H9 (cell line): ENCODE data around the gene ACOX3. TPM values are rescaled to one million over a fixed set of nuclear protein-coding genes. Genes with fewer than 3 reads are reported as not detected.

Experiments used
- DNase-seq: peaks from one replicate; pipeline ENCODE4 v3.0.0-alpha.2; 2017
- H2AFZ ChIP-seq: one replicate; pipeline ENCODE4 v1.6.1; 2013; ENCODE audit warnings: mild to moderate bottlenecking, low read length, control low read depth, moderate library complexity
- H2AK5ac ChIP-seq: 2 replicates; pipeline ENCODE4 v1.6.1; 2013; ENCODE audit warnings: low read length, control low read depth, mixed read lengths; ENCODE audit not compliant: insufficient read length
- H2BK120ac ChIP-seq: one replicate; pipeline ENCODE4 v1.6.1; 2013; ENCODE audit warnings: low read depth, mild to moderate bottlenecking, low read length, control low read depth, inconsistent platforms; ENCODE audit not compliant: poor library complexity, severe bottlenecking
- H2BK12ac ChIP-seq: 2 replicates; pipeline ENCODE4 v1.6.1; 2013; ENCODE audit warnings: low read length, control low read depth, mixed read lengths, low read depth; ENCODE audit not compliant: insufficient read length
- H2BK15ac ChIP-seq: 2 replicates; pipeline ENCODE4 v1.6.1; 2013; ENCODE audit warnings: low read depth, low read length, control low read depth
- H2BK20ac ChIP-seq: one replicate; pipeline ENCODE4 v1.6.1; 2013; ENCODE audit warnings: low read depth, mild to moderate bottlenecking, low read length, control low read depth, inconsistent platforms; ENCODE audit not compliant: poor library complexity, severe bottlenecking
- H2BK5ac ChIP-seq: 2 replicates; pipeline ENCODE4 v1.6.1; 2013; ENCODE audit warnings: low read length, control low read depth, mixed read lengths; ENCODE audit not compliant: insufficient read length
- H3K14ac ChIP-seq: 2 replicates; pipeline ENCODE4 v1.6.1; 2013; ENCODE audit warnings: low read length, control low read depth; ENCODE audit not compliant: insufficient read depth
- H3K18ac ChIP-seq: 2 replicates; pipeline ENCODE4 v1.6.1; 2013; ENCODE audit warnings: low read depth, mild to moderate bottlenecking, mixed read lengths, low read length, control low read depth; ENCODE audit not compliant: insufficient read length
- H3K23ac ChIP-seq: 2 replicates; pipeline ENCODE4 v1.6.1; 2013; ENCODE audit warnings: low read length, control low read depth, mixed read lengths, low read depth; ENCODE audit not compliant: insufficient read length
- H3K23me2 ChIP-seq: 2 replicates; pipeline ENCODE4 v1.6.1; 2013; ENCODE audit warnings: low read depth, mild to moderate bottlenecking, mixed read lengths, low read length, control low read depth; ENCODE audit not compliant: insufficient read length, poor library complexity, severe bottlenecking
- H3K27ac ChIP-seq: 2 replicates; pipeline ENCODE4 v1.5.1; 2013; ENCODE audit warnings: low read length, control low read depth, mixed read lengths, low read depth; ENCODE audit not compliant: insufficient read length
- H3K27me3 ChIP-seq: 2 replicates; pipeline ENCODE4 v1.6.1; 2013; ENCODE audit warnings: low read length, control low read depth, inconsistent platforms; ENCODE audit not compliant: insufficient read depth
- H3K4ac ChIP-seq: 2 replicates; pipeline ENCODE4 v1.6.1; 2013; ENCODE audit warnings: low read depth, mild to moderate bottlenecking, control low read depth, inconsistent platforms, low read length, moderate library complexity
- H3K4me1 ChIP-seq: 2 replicates; pipeline ENCODE4 v1.6.1; 2013; ENCODE audit warnings: low read length, control low read depth, inconsistent platforms; ENCODE audit not compliant: insufficient read depth
- H3K4me2 ChIP-seq: 2 replicates; pipeline ENCODE4 v1.6.1; 2013; ENCODE audit warnings: low read length, control low read depth, mixed read lengths; ENCODE audit not compliant: insufficient read length, insufficient read depth
- H3K56ac ChIP-seq: 2 replicates; pipeline ENCODE4 v1.6.1; 2013; ENCODE audit warnings: low read depth, mild to moderate bottlenecking, mixed read lengths, low read length, control low read depth; ENCODE audit not compliant: insufficient read length
- H3K79me1 ChIP-seq: 2 replicates; pipeline ENCODE4 v1.6.1; 2013; ENCODE audit warnings: low read depth, mild to moderate bottlenecking, moderate library complexity, low read length, control low read depth, inconsistent platforms; ENCODE audit not compliant: insufficient read depth, poor library complexity, severe bottlenecking
- H3K79me2 ChIP-seq: 2 replicates; pipeline ENCODE4 v1.6.1; 2013; ENCODE audit warnings: low read length, control low read depth, inconsistent platforms; ENCODE audit not compliant: insufficient read depth
- H3K9ac ChIP-seq: 2 replicates; pipeline ENCODE4 v1.6.1; 2013; ENCODE audit warnings: low read length, control low read depth, mixed read lengths; ENCODE audit not compliant: insufficient read length; ENCODE audit errors: extremely low read depth
- H3K9me3 ChIP-seq: one replicate; pipeline ENCODE4 v1.6.1; 2013; ENCODE audit warnings: low read depth, low read length, inconsistent platforms; ENCODE audit not compliant: control insufficient read depth
- H3T11ph ChIP-seq: one replicate; pipeline ENCODE4 v1.6.1; 2013; ENCODE audit warnings: mild to moderate bottlenecking, low read length, control low read depth, inconsistent platforms
- H4K20me1 ChIP-seq: one replicate; pipeline ENCODE4 v1.6.1; 2013; ENCODE audit not compliant: control insufficient read depth, insufficient read length, insufficient read depth
- H4K5ac ChIP-seq: 2 replicates; pipeline ENCODE4 v1.6.1; 2013; ENCODE audit warnings: low read depth, mild to moderate bottlenecking, mixed read lengths, low read length, control low read depth; ENCODE audit not compliant: insufficient read length
- H4K8ac ChIP-seq: replicated peaks from 2 replicates; pipeline ENCODE4 v1.6.1; 2013; ENCODE audit warnings: low read length, control low read depth, mixed read lengths, low read depth; ENCODE audit not compliant: insufficient read length
- H4K91ac ChIP-seq: 2 replicates; pipeline ENCODE4 v1.6.1; 2013; ENCODE audit warnings: low read depth, mild to moderate bottlenecking, moderate library complexity, mixed read lengths, low read length, control low read depth; ENCODE audit not compliant: insufficient read length
- H3K27ac Mint-ChIP-seq, 3 experiments: 2 replicates in 2 of 3; 3 replicates in 1 of 3; pipeline ENCODE4 v1.8.0; 2020 to 2021; ENCODE audit warnings: mixed read lengths in 3 of 3, mild to moderate bottlenecking in 1 of 3, moderate library complexity in 1 of 3
- H3K27me3 Mint-ChIP-seq: 2 replicates; pipeline ENCODE4 v1.8.0; 2021; ENCODE audit warnings: low read depth, mild to moderate bottlenecking, moderate library complexity, mixed read lengths
- H3K36me3 Mint-ChIP-seq, 3 experiments: 2 replicates in 2 of 3; 3 replicates in 1 of 3; pipeline ENCODE4 v1.8.0; 2020 to 2021; ENCODE audit warnings: low read depth in 3 of 3, mixed read lengths in 3 of 3; ENCODE audit not compliant: insufficient read depth in 1 of 3
- H3K4me1 Mint-ChIP-seq, 2 experiments: 2 replicates each; pipeline ENCODE4 v1.8.0; 2020; ENCODE audit warnings: mixed read lengths in 2 of 2
- H3K4me3 Mint-ChIP-seq, 2 experiments: 2 replicates in 1 of 2; 3 replicates in 1 of 2; pipeline ENCODE4 v1.8.0; 2020 to 2021; ENCODE audit warnings: mild to moderate bottlenecking in 2 of 2, mixed read lengths in 2 of 2, moderate library complexity in 1 of 2
- H3K9me3 Mint-ChIP-seq, 2 experiments: 2 replicates in 1 of 2; 3 replicates in 1 of 2; pipeline ENCODE4 v1.8.0; 2020; ENCODE audit warnings: mild to moderate bottlenecking in 2 of 2, mixed read lengths in 2 of 2, moderate library complexity in 1 of 2
- CTCF ChIP-seq: fragments of 200-600 bp; sonication (generic); conservative IDR thresholded peaks from 3 replicates; pipeline ENCODE4 v1.8.0; 2021; ENCODE audit warnings: antibody characterized with exemption, mild to moderate bottlenecking
- WGBS: extraction: QIAGEN DNeasy Blood & Tissue Kit; methylation state at CpG from one replicate; pipeline ENCODE4 v1.1.7; 2013; ENCODE audit warnings: missing lambda C conversion rate, low lambda C conversion rate, mixed read lengths; ENCODE audit not compliant: insufficient read length; ENCODE audit errors: extremely low coverage; 5-methylcytosine and 5-hydroxymethylcytosine counted together
- total RNA-seq: library from RNA; stranded (reverse); gene quantifications from 2 replicates; pipeline ENCODE4 v1.2.1, GENCODE V29; 2021

Gene ACOX3
- total RNA-seq, 1 experiment from 2014 or later = 13.8 TPM

GRCh38 chr4:8321220-8321619, 119.3 kb downstream of the ACOX3 start:
- H3K36me3 Mint-ChIP-seq = no peaks in the 10 kb centered on the region
- no peak overlapping the region for H3K27ac Mint-ChIP-seq
- no peak overlapping the region for H4K8ac ChIP-seq

More at GRCh38 chr4:8321220-8321619, 119.3 kb downstream of the ACOX3 start:
- TF ChIP-seq CTCF = no peak
- Histone ChIP-seq H3K9me3 (no peaks in the 10 kb centered on the region), H2AK5ac (no peak overlapping the region), H3K27me3 (no peaks in the 10 kb centered on the region), H2AFZ (no peak overlapping the region), H2BK20ac (no peak overlapping the region), H2BK15ac (no peak overlapping the region), H3K79me2 (no peaks in the 10 kb centered on the region), H3K56ac (no peak overlapping the region), H3T11ph (no peak overlapping the region), H2BK5ac (no peak overlapping the region), H3K9ac (no peak overlapping the region), H4K20me1 (no peaks in the 10 kb centered on the region), H3K18ac (no peak overlapping the region), H3K4ac (no peak overlapping the region), H4K5ac (no peak overlapping the region), H3K4me1 (no peaks in the 10 kb centered on the region), H2BK12ac (no peak overlapping the region), H2BK120ac (no peak overlapping the region), H4K91ac (no peak overlapping the region), H3K23ac (no peak overlapping the region), H3K27ac (no peak overlapping the region), H3K23me2 (no peaks in the 10 kb centered on the region), H3K14ac (no peak overlapping the region), H3K79me1 (no peaks in the 10 kb centered on the region), H3K4me2 (no peak overlapping the region)
- no peak for DNase-seq
- WGBS = 100% methylated on average over 2 of the region's 2 CpGs
- Mint-ChIP-seq H3K4me1 (peaks cover 6 to 12% of the 10 kb centered on the region in 2 experiments), H3K9me3 (peaks cover 0 to 8% of the 10 kb centered on the region in 2 experiments; a peak in 1 of 5 replicates), H3K27me3 (peaks cover 9% of the 10 kb centered on the region), H3K4me3 (no peak overlapping the region)
